ENCODE results near the gene CHD5.

- TF ChIP-seq EZH2 (IDR thresholded peaks at IDR 0.05) (no peak), POLR2AphosphoS5 (IDR thresholded peaks at IDR 0.05; ENCODE audit: borderline replicate concordance, low read depth, low read length) (no peak)
Observed at GRCh38 chr1:6096243-6097116, 83.6 kb downstream of the CHD5 start.
